Measurements from ENCODE around the gene AMER3. TPM values are rescaled to one million over a fixed set of nuclear protein-coding genes. Genes with fewer than 3 reads are reported as not detected.
A peak's percentile ranks its signal among the peaks of the same experiment; 100 is the strongest.
"Not testable (repeated sequence)": the region's sequence is repeated elsewhere in the genome, so short reads cannot be mapped to it uniquely, and the experiment has no call there.

The AMER3 gene
- total RNA-seq: not detected

- peaks cover 29 to 41% (median 36%) of the 10 kb centered on the region in 3 donors for H3K27me3 ChIP-seq (ENCODE audit: control insufficient read depth in 3 of 3, insufficient read depth in 3 of 3, low read length in 3 of 3)
- H3K9me3 ChIP-seq (ENCODE audit: control insufficient read depth in 3 of 3, low read length in 3 of 3): no peaks in the 10 kb centered on the region
- H3K4me1 ChIP-seq (ENCODE audit: control insufficient read depth in 3 of 3, insufficient read depth in 3 of 3, low read length in 3 of 3): peaks cover 0 to 3% (median 0%) of the 10 kb centered on the region in 3 donors
- H3K27ac ChIP-seq (ENCODE audit: low read depth, low read length): no peak within 1 kb of the TSS
- no peak within 1 kb of the TSS for H3K9ac ChIP-seq (ENCODE audit: low read depth in 1 of 3, low read length in 3 of 3)
- H3K36me3 ChIP-seq (ENCODE audit: control insufficient read depth in 3 of 3, insufficient read depth in 3 of 3, low read length in 3 of 3): no peaks in the 10 kb centered on the region
- no peak within 1 kb of the TSS for H3K4me3 ChIP-seq (ENCODE audit: low read length in 3 of 3)
Measured at GRCh38 chr2:130755256-130756052, at the start of gene AMER3. TSS of gene AMER3 (plus strand) at chr2:130755540. CDS start at chr2:130762073, 6,533 bp downstream.

- not testable (repeated sequence) for H3K9me3 ChIP-seq (ENCODE audit: control insufficient read depth in 3 of 3, low read length in 3 of 3); H3K4me3 ChIP-seq (ENCODE audit: low read length in 3 of 3); H3K4me1 ChIP-seq (ENCODE audit: control insufficient read depth in 3 of 3, insufficient read depth in 3 of 3, low read length in 3 of 3); H3K27ac ChIP-seq (ENCODE audit: low read depth, low read length); H3K27me3 ChIP-seq (ENCODE audit: control insufficient read depth in 3 of 3, insufficient read depth in 3 of 3, low read length in 3 of 3); H3K9ac ChIP-seq (ENCODE audit: low read depth in 1 of 3, low read length in 3 of 3); H3K36me3 ChIP-seq (ENCODE audit: control insufficient read depth in 3 of 3, insufficient read depth in 3 of 3, low read length in 3 of 3)
Measured at GRCh38 chr2:130714795-130715194, 40.5 kb upstream of the AMER3 start.

DNA sequence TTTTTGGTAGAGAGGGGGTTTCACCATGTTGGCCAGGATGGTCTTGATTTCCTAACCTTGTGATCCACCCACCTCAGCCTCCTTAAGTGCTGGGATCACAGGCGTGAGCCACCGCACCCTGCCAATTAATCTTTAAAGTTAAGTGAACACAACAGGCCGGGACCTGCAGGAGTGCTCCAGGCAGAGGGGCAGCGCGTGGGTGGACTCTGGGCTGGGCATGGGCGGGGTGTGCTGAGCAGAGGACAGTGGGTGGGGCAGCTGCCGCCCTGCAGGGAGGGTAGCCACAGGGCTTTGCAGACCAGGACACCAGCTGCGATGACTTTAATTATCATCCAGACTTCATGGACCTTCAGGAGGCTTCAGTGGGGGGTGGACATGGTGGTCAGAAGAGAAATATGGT is 35.3 kb upstream of the AMER3 start:
- no peaks in the 10 kb centered on the region for H3K9me3 ChIP-seq (ENCODE audit: control insufficient read depth in 3 of 3, low read length in 3 of 3)

GRCh38 chr2:130720528-130720927 is 34.8 kb upstream of the AMER3 start:
- Histone ChIP-seq H3K4me1 (ENCODE audit: control insufficient read depth in 3 of 3, insufficient read depth in 3 of 3, low read length in 3 of 3) (no peaks in the 10 kb centered on the region), H3K9ac (ENCODE audit: low read depth in 1 of 3, low read length in 3 of 3) (no peak overlapping the region), H3K27ac (ENCODE audit: low read depth, low read length) (no peak overlapping the region), H3K27me3 (ENCODE audit: control insufficient read depth in 3 of 3, insufficient read depth in 3 of 3, low read length in 3 of 3) (peaks cover 0 to 3% (median under 1%) of the 10 kb centered on the region in 3 donors), H3K36me3 (ENCODE audit: control insufficient read depth in 3 of 3, insufficient read depth in 3 of 3, low read length in 3 of 3) (no peaks in the 10 kb centered on the region), H3K9me3 (ENCODE audit: control insufficient read depth in 3 of 3, low read length in 3 of 3) (no peaks in the 10 kb centered on the region), H3K4me3 (ENCODE audit: low read length in 3 of 3) (no peak overlapping the region)

More for the DNA sequence above, 35.3 kb upstream of the AMER3 start:
- no peaks in the 10 kb centered on the region for H3K4me1 ChIP-seq (ENCODE audit: control insufficient read depth in 3 of 3, insufficient read depth in 3 of 3, low read length in 3 of 3)
- H3K27me3 ChIP-seq (ENCODE audit: control insufficient read depth in 3 of 3, insufficient read depth in 3 of 3, low read length in 3 of 3): peaks cover 0 to 3% (median 0%) of the 10 kb centered on the region in 3 donors
- H3K9ac ChIP-seq (ENCODE audit: low read depth in 1 of 3, low read length in 3 of 3): no peak overlapping the region
- H3K27ac ChIP-seq (ENCODE audit: low read depth, low read length): no peak overlapping the region
- H3K36me3 ChIP-seq (ENCODE audit: control insufficient read depth in 3 of 3, insufficient read depth in 3 of 3, low read length in 3 of 3): no peaks in the 10 kb centered on the region
- H3K4me3 ChIP-seq (ENCODE audit: low read length in 3 of 3): no peak overlapping the region

DNA sequence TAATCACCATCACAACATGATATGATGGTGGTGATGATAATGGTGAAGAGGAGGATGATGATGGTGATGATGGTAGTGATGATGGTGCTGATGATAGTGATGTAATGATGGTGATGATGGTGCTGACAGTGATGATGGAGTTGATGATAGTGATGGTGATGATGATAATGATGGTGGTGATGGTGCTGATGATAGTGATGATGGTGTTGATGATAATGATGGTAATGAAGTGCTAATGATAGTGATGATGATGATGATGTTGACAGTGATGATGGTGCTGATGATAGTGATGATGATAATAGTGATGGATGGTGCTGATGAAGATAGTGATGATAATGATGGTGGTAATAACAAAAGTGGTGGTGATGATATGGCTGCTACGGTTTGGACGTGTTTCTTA is 30.9 kb upstream of the AMER3 start:
- no peaks in the 10 kb centered on the region for H3K36me3 ChIP-seq (ENCODE audit: control insufficient read depth in 3 of 3, insufficient read depth in 3 of 3, low read length in 3 of 3)
- H3K4me1 ChIP-seq (ENCODE audit: control insufficient read depth in 3 of 3, insufficient read depth in 3 of 3, low read length in 3 of 3): peaks cover 14 to 20% (median 15%) of the 10 kb centered on the region in 3 donors
- H3K4me3 ChIP-seq (ENCODE audit: low read length in 3 of 3): no peak overlapping the region
- no peak overlapping the region for H3K27ac ChIP-seq (ENCODE audit: low read depth, low read length)
- H3K27me3 ChIP-seq (ENCODE audit: control insufficient read depth in 3 of 3, insufficient read depth in 3 of 3, low read length in 3 of 3): peaks cover 10 to 35% (median 24%) of the 10 kb centered on the region in 3 donors
- no peak overlapping the region for H3K9ac ChIP-seq (ENCODE audit: low read depth in 1 of 3, low read length in 3 of 3)
- no peaks in the 10 kb centered on the region for H3K9me3 ChIP-seq (ENCODE audit: control insufficient read depth in 3 of 3, low read length in 3 of 3)

GRCh38 chr2:130726614-130727180 is 28.6 kb upstream of the AMER3 start:
- H3K4me1 ChIP-seq (ENCODE audit: control insufficient read depth in 3 of 3, insufficient read depth in 3 of 3, low read length in 3 of 3): peaks cover 14 to 20% (median 15%) of the 10 kb centered on the region in 3 donors
- peak overlapping the region in 2 of 3 donors; percentile 62 to 70 for H3K9ac ChIP-seq (ENCODE audit: low read depth in 1 of 3, low read length in 3 of 3)
- H3K36me3 ChIP-seq (ENCODE audit: control insufficient read depth in 3 of 3, insufficient read depth in 3 of 3, low read length in 3 of 3): no peaks in the 10 kb centered on the region
- peaks cover 10 to 41% (median 24%) of the 10 kb centered on the region in 3 donors for H3K27me3 ChIP-seq (ENCODE audit: control insufficient read depth in 3 of 3, insufficient read depth in 3 of 3, low read length in 3 of 3)
- H3K27ac ChIP-seq (ENCODE audit: low read depth, low read length): no peak overlapping the region
- H3K4me3 ChIP-seq (ENCODE audit: low read length in 3 of 3): peak overlapping the region; percentile 58 to 69 (median 67)
- no peaks in the 10 kb centered on the region for H3K9me3 ChIP-seq (ENCODE audit: control insufficient read depth in 3 of 3, low read length in 3 of 3)

- peak overlapping the region; percentile 58 to 69 (median 67) for H3K4me3 ChIP-seq (ENCODE audit: low read length in 3 of 3)
- H3K9ac ChIP-seq (ENCODE audit: low read depth in 1 of 3, low read length in 3 of 3): peak overlapping the region; percentile 58 to 70 (median 62)
- no peaks in the 10 kb centered on the region for H3K9me3 ChIP-seq (ENCODE audit: control insufficient read depth in 3 of 3, low read length in 3 of 3)
- H3K4me1 ChIP-seq (ENCODE audit: control insufficient read depth in 3 of 3, insufficient read depth in 3 of 3, low read length in 3 of 3): peaks cover 14 to 20% (median 15%) of the 10 kb centered on the region in 3 donors
- H3K27me3 ChIP-seq (ENCODE audit: control insufficient read depth in 3 of 3, insufficient read depth in 3 of 3, low read length in 3 of 3): peaks cover 10 to 41% (median 24%) of the 10 kb centered on the region in 3 donors
- no peaks in the 10 kb centered on the region for H3K36me3 ChIP-seq (ENCODE audit: control insufficient read depth in 3 of 3, insufficient read depth in 3 of 3, low read length in 3 of 3)
- no peak overlapping the region for H3K27ac ChIP-seq (ENCODE audit: low read depth, low read length)
Measured at GRCh38 chr2:130727286-130727924, 27.9 kb upstream of the AMER3 start.

DNA sequence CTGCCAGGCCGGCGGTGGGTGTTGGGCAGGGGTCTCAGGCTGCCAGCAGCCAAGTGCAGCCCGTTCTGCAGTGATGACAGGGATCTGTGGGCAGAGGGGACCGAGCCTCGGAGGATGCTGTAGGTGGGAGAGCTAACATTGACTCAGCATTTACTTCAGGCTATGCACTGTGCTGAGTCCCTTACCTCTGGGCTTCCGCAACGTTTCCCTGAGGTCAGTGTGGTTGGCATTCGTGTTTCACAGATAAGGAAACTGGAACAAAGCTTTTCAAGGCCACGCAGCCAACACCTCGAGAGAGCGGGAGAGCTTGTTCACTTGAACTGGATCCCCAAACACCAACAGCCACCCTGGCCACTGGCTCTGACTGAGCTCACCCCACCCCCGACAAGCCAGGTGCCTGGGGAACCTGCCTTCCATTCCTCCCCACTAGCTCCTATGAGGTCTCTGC is 27.3 kb upstream of the AMER3 start:
- Histone ChIP-seq H3K4me3 (ENCODE audit: low read length in 3 of 3) (peak overlapping the region; percentile 11 to 69 (median 58)), H3K9ac (ENCODE audit: low read depth in 1 of 3, low read length in 3 of 3) (no peak overlapping the region), H3K36me3 (ENCODE audit: control insufficient read depth in 3 of 3, insufficient read depth in 3 of 3, low read length in 3 of 3) (no peaks in the 10 kb centered on the region), H3K27me3 (ENCODE audit: control insufficient read depth in 3 of 3, insufficient read depth in 3 of 3, low read length in 3 of 3) (peaks cover 10 to 41% (median 24%) of the 10 kb centered on the region in 3 donors), H3K27ac (ENCODE audit: low read depth, low read length) (no peak overlapping the region), H3K9me3 (ENCODE audit: control insufficient read depth in 3 of 3, low read length in 3 of 3) (no peaks in the 10 kb centered on the region), H3K4me1 (ENCODE audit: control insufficient read depth in 3 of 3, insufficient read depth in 3 of 3, low read length in 3 of 3) (peaks cover 14 to 20% (median 15%) of the 10 kb centered on the region in 3 donors)

DNA sequence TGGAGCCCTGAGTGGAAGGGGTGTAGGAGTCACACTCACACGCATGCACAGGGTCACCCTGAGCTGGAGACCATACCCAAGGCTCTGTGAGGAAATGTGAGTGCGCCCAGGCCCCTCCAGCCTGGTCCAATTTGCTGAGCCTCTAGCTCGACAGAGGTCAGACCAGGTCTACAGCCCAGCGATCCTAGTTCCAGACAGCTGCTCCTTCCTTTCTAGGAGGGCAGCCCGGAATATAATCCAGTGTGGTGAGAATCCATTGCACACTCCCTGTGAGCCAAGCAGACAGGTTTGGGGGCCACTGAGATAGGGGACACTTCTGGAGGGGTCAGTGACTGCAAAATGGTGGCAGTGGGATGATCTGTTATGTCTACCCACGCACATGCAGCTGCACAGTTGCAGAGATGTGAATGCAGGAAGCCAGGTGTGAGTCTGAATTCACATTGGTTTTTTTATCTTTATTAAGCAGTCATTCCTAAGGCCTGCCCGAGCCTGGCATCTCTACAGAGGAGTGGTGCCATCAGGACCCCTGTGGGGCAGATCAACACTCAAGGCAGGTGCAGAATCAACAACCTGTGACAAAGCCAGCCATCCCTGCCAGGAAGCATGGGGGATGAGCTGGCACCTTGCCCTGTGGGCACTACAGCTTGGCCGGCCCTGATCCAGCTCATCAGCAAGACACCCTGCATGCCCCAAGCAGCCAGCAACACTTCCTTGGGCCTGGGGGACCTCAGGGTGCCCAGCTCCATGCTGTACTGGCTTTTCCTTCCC is 26.6 kb upstream of the AMER3 start, which contains the start of gene GPR148:
GPR148 (plus strand) TSS at position 522 of the 768 bp plus-strand sequence; CDS start at position 604, 82 bp downstream.
- Histone ChIP-seq H3K9me3 (ENCODE audit: control insufficient read depth in 3 of 3, low read length in 3 of 3) (no peaks in the 10 kb centered on the region), H3K4me3 (ENCODE audit: low read length in 3 of 3) (peak within 1 kb of the TSS; percentile 11 to 69 (median 58))

More for the DNA sequence above, 26.6 kb upstream of the AMER3 start, which contains the start of gene GPR148:
- no peaks in the 10 kb centered on the region for H3K36me3 ChIP-seq (ENCODE audit: control insufficient read depth in 3 of 3, insufficient read depth in 3 of 3, low read length in 3 of 3)
- no peak within 1 kb of the TSS for H3K27ac ChIP-seq (ENCODE audit: low read depth, low read length)
- peaks cover 14 to 20% (median 15%) of the 10 kb centered on the region in 3 donors for H3K4me1 ChIP-seq (ENCODE audit: control insufficient read depth in 3 of 3, insufficient read depth in 3 of 3, low read length in 3 of 3)
- no peak within 1 kb of the TSS for H3K9ac ChIP-seq (ENCODE audit: low read depth in 1 of 3, low read length in 3 of 3)
- H3K27me3 ChIP-seq (ENCODE audit: control insufficient read depth in 3 of 3, insufficient read depth in 3 of 3, low read length in 3 of 3): peaks cover 10 to 41% (median 24%) of the 10 kb centered on the region in 3 donors
